ENCODE data around the gene EMILIN2. TPM values are rescaled to one million over a fixed set of nuclear protein-coding genes. Genes with fewer than 3 reads are reported as not detected.

The EMILIN2 gene
- total RNA-seq, 6 donors from 2014 or later = 31.9 to 59.2 (median 43.6) TPM

DNA sequence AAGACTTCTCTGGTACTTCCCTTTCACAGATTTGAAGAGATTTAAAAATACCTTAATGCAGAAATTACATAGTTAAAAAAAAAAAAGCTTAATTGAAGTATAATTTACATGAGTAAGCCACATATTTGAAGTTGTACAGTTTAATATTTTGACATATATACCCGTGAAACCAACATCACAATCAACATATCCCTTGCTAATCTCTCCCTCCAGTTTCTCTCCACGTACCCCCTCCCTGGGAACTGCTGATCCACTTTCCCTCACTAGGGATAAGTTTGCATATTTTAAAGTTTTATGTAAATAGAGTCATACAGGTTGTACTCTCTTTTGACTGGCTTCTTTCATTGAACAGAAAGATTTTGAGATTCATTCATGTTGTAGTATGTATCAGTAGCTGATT lies 22.4 kb downstream of the EMILIN2 start:
- ATAC-seq (ENCODE audit: low FRiP score in 2 of 2) (no peak), DNase-seq (no peak)

DNA sequence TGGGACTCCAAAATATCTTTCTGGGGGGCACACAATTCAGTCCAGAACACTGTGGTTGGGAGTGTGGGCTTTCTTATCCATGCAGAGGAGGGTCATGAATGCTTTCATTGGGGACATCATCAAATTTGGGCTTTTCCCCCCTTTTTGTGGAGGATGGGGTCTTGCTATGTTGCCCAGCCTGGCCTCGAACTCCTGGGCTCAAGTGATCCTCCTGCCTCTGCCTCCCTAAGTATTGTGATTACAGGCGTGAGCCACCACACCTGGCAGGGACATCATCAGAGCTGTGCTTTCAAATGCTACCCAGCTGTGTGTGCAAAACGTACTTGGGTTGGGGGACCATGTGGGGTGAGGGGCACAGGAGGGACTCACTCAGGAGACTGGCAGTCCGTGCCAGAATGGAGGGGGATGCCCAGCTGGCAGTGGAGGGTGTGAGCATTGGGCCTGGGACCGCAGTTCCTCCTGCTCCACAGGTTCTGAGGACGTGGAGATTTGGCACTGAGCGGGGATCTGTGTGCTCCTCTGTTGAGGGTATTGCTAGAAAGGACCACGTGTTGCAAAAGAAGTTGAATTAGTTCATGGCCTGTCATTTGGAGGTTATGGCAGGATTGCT lies 24.4 kb downstream of the EMILIN2 start:
- no peak for DNase-seq
- ATAC-seq (ENCODE audit: low FRiP score in 2 of 2) = no peak
- 84% methylated on average over 8 of the region's 8 CpGs for WGBS, 2 donors

More for the DNA sequence above, 22.4 kb downstream of the EMILIN2 start:
- no peaks in the 10 kb centered on the region for H3K9me3 ChIP-seq
- TF ChIP-seq CTCF (IDR thresholded peaks at IDR 0.05) (no peak), EP300 (IDR thresholded peaks at IDR 0.05) (no peak), POLR2AphosphoS5 (IDR thresholded peaks at IDR 0.05) (no peak), POLR2A (IDR thresholded peaks at IDR 0.05) (no peak)
- no peaks in the 10 kb centered on the region for H3K4me1 ChIP-seq
- no peak overlapping the region for H3K27ac ChIP-seq
- WGBS, 2 donors = 65 to 72% methylated on average over 2 of the region's 2 CpGs
- no peaks in the 10 kb centered on the region for H3K36me3 ChIP-seq
- no peaks in the 10 kb centered on the region for H3K27me3 ChIP-seq
- H3K4me3 ChIP-seq = no peak overlapping the region

GRCh38 chr18:2872095-2872494 lies 25.3 kb downstream of the EMILIN2 start:
- Histone ChIP-seq H3K9me3 (no peaks in the 10 kb centered on the region), H3K4me1 (no peaks in the 10 kb centered on the region), H3K36me3 (no peaks in the 10 kb centered on the region), H3K27me3 (no peaks in the 10 kb centered on the region), H3K4me3 (no peak overlapping the region), H3K27ac (no peak overlapping the region)
- DNase-seq = no peak
- 90 to 94% methylated on average over 6 of the region's 6 CpGs for WGBS, 2 donors
- TF ChIP-seq CTCF (IDR thresholded peaks at IDR 0.05) (no peak), POLR2A (IDR thresholded peaks at IDR 0.05) (no peak), POLR2AphosphoS5 (IDR thresholded peaks at IDR 0.05) (no peak), EP300 (IDR thresholded peaks at IDR 0.05) (no peak)
- no peak for ATAC-seq (ENCODE audit: low FRiP score in 2 of 2)

More for the DNA sequence above, 24.4 kb downstream of the EMILIN2 start:
- Histone ChIP-seq H3K27ac (no peak overlapping the region), H3K36me3 (no peaks in the 10 kb centered on the region), H3K9me3 (no peaks in the 10 kb centered on the region), H3K27me3 (no peaks in the 10 kb centered on the region), H3K4me1 (no peaks in the 10 kb centered on the region), H3K4me3 (no peak overlapping the region)
- TF ChIP-seq CTCF (IDR thresholded peaks at IDR 0.05) = no peak
- no peak for TF ChIP-seq EP300 (IDR thresholded peaks at IDR 0.05)
- no peak for TF ChIP-seq POLR2A (IDR thresholded peaks at IDR 0.05)
- TF ChIP-seq POLR2AphosphoS5 (IDR thresholded peaks at IDR 0.05) = no peak

GRCh38 chr18:2874765-2875164 lies 28.0 kb downstream of the EMILIN2 start:
- Histone ChIP-seq H3K27me3 (no peaks in the 10 kb centered on the region), H3K9me3 (no peaks in the 10 kb centered on the region), H3K4me3 (no peak overlapping the region), H3K4me1 (no peaks in the 10 kb centered on the region), H3K27ac (no peak overlapping the region), H3K36me3 (no peaks in the 10 kb centered on the region)
- WGBS, 2 donors = 79 to 84% methylated on average over 7 of the region's 7 CpGs
- DNase-seq (peak in 1 of 2 donors; percentile 10), ATAC-seq (ENCODE audit: low FRiP score in 2 of 2) (no peak)
- TF ChIP-seq EP300 (IDR thresholded peaks at IDR 0.05) (no peak), POLR2A (IDR thresholded peaks at IDR 0.05) (no peak), POLR2AphosphoS5 (IDR thresholded peaks at IDR 0.05) (no peak), CTCF (IDR thresholded peaks at IDR 0.05) (no peak)
